OCI-LY1 (cell line): ENCODE measurements around the gene FLYWCH1.

Experiments
- H2AFZ ChIP-seq: fragments of 200-600 bp; sonication (generic), shearing (Covaris generic); 2 replicates; pipeline ENCODE4 v1.6.0; 2014; ENCODE audit warnings: antibody characterized with exemption, mild to moderate bottlenecking, low read length
- H3F3A ChIP-seq: fragments of 200-600 bp; sonication (generic), shearing (Covaris generic); 2 replicates; pipeline ENCODE4 v1.6.0; 2014; ENCODE audit warnings: mild to moderate bottlenecking, antibody characterized with exemption, low read length, moderate library complexity; ENCODE audit not compliant: insufficient read depth
- H3K27ac ChIP-seq: fragments of 200-600 bp; sonication (generic); 2 replicates; pipeline ENCODE4 v1.5.1; 2014; ENCODE audit warnings: low read length, mixed run types, mild to moderate bottlenecking, low read depth; ENCODE audit not compliant: poor library complexity, severe bottlenecking
- H3K27me3 ChIP-seq: fragments of 200-600 bp; sonication (generic); 2 replicates; pipeline ENCODE4 v1.6.0; 2014; ENCODE audit warnings: antibody characterized with exemption, mild to moderate bottlenecking, low read length, moderate library complexity; ENCODE audit not compliant: insufficient read depth
- H3K36me3 ChIP-seq: fragments of 200-600 bp; sonication (generic); 2 replicates; pipeline ENCODE4 v1.6.1; 2014; ENCODE audit warnings: mild to moderate bottlenecking, antibody characterized with exemption, low read length, moderate library complexity, mixed read lengths; ENCODE audit not compliant: insufficient read depth
- H3K4me1 ChIP-seq: fragments of 200-600 bp; sonication (generic); 2 replicates; pipeline ENCODE4 v1.5.1; 2014; ENCODE audit warnings: mild to moderate bottlenecking, low read length, moderate library complexity; ENCODE audit not compliant: insufficient read depth, severe bottlenecking
- H3K4me2 ChIP-seq: fragments of 200-600 bp; sonication (generic), shearing (Covaris generic); 2 replicates; pipeline ENCODE4 v1.6.1; 2014; ENCODE audit warnings: low read length
- H3K4me3 ChIP-seq: fragments of 200-600 bp; sonication (generic); 2 replicates; pipeline ENCODE4 v1.5.1; 2014; ENCODE audit warnings: low read length, low read depth, mild to moderate bottlenecking, mixed read lengths; ENCODE audit not compliant: poor library complexity, severe bottlenecking
- H3K79me2 ChIP-seq: fragments of 200-600 bp; shearing (Covaris generic); 2 replicates; pipeline ENCODE4 v1.6.1; 2016; ENCODE audit warnings: mixed run types, low read length, mixed read lengths; ENCODE audit not compliant: insufficient read depth
- H3K9ac ChIP-seq: fragments of 200-600 bp; sonication (generic), shearing (Covaris generic); 2 replicates; pipeline ENCODE4 v1.6.1; 2014; ENCODE audit warnings: mild to moderate bottlenecking, low read length, mixed read lengths
- H3K9me2 ChIP-seq: fragments of 200-600 bp; sonication (generic), shearing (Covaris generic); 2 replicates; pipeline ENCODE4 v1.6.1; 2014; ENCODE audit warnings: low read depth, mild to moderate bottlenecking, low read length, mixed read lengths
- H3K9me3 ChIP-seq: fragments of 200-600 bp; shearing (Covaris generic); 2 replicates; pipeline ENCODE4 v1.6.1; 2014; ENCODE audit warnings: low read length, mixed read lengths
- H4K20me1 ChIP-seq: fragments of 200-600 bp; sonication (generic), shearing (Covaris generic); 2 replicates; pipeline ENCODE4 v1.6.0; 2016; ENCODE audit warnings: mild to moderate bottlenecking, low read length; ENCODE audit not compliant: insufficient read depth
- EZH2 ChIP-seq: fragments of 200-600 bp; sonication (generic), shearing (Covaris generic); IDR thresholded peaks from 2 replicates; pipeline ENCODE4 v1.8.0; 2017; ENCODE audit warnings: borderline replicate concordance, mixed run types, mild to moderate bottlenecking, antibody characterized with exemption, low read length, moderate library complexity, mixed read lengths
- TF ChIP-seq, protein P1 (sequence below): fragments of 200-600 bp; sonication (generic), shearing (Covaris generic); IDR thresholded peaks from 2 replicates; pipeline ENCODE4 v1.5.1; 2017; ENCODE audit warnings: mild to moderate bottlenecking, antibody characterized with exemption, low read length, moderate library complexity, mixed read lengths

FLYWCH1 gene

DNA sequence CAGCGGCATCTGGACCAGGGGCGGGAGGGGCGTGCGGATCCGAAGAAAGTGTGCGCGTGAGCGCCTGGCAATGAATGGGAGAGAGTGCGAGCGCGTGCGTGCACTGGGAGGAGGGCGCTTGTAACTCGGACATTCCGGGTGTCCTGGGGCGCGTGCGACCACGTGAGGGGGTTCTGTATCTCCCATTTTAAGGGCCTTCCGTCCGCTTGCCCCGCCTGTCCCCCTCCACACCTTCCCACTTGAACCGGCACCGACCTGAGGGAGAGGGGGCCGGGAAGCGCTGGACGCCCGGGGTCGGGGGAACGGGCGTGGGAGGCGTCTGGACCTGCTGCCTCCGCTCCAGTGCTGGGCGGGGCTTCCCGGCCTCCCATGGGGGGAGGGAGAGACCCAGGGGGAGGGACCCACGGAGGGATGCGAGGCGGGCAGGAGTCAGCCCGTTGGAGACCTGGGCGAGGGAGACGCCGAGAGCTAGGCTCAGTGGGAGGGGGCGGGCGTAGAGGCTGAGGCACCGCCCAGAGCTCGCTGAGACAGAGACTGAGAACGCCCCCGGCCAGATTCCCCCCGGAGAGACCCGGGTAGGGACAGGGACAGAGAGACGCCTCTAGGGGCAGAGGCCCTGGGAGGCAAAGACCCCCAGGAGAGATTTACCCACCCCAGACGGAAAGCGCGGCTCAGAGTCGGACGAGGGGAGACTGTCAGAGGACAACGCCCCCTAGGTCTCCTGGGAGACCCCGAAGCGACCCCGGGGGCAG, 52.2 kb downstream of the FLYWCH1 start, which contains the start of gene KREMEN2:
Gene KREMEN2, plus strand, starts transcription at position 553 of the 752 bp plus-strand sequence. CDS start 246 bp downstream, outside the sequence.
- Histone ChIP-seq H3K27me3 (no peaks in the 10 kb centered on the region), H4K20me1 (no peaks in the 10 kb centered on the region), H3K4me3 (peak within 1 kb of the TSS; percentile 56), H3K9ac (peak within 1 kb of the TSS; percentile 39; the same call in 1 of the 2 replicates), H3F3A (no peaks in the 10 kb centered on the region), H3K4me2 (peak within 1 kb of the TSS; percentile 65), H3K9me2 (no peaks in the 10 kb centered on the region), H3K4me1 (peaks cover 47% of the 10 kb centered on the region), H3K36me3 (no peaks in the 10 kb centered on the region), H3K79me2 (no peaks in the 10 kb centered on the region), H3K9me3 (no peaks in the 10 kb centered on the region), H2AFZ (no peak within 1 kb of the TSS), H3K27ac (peak within 1 kb of the TSS; percentile 35)
- TF ChIP-seq EZH2, result no peak
- TF ChIP-seq, protein P1, sequence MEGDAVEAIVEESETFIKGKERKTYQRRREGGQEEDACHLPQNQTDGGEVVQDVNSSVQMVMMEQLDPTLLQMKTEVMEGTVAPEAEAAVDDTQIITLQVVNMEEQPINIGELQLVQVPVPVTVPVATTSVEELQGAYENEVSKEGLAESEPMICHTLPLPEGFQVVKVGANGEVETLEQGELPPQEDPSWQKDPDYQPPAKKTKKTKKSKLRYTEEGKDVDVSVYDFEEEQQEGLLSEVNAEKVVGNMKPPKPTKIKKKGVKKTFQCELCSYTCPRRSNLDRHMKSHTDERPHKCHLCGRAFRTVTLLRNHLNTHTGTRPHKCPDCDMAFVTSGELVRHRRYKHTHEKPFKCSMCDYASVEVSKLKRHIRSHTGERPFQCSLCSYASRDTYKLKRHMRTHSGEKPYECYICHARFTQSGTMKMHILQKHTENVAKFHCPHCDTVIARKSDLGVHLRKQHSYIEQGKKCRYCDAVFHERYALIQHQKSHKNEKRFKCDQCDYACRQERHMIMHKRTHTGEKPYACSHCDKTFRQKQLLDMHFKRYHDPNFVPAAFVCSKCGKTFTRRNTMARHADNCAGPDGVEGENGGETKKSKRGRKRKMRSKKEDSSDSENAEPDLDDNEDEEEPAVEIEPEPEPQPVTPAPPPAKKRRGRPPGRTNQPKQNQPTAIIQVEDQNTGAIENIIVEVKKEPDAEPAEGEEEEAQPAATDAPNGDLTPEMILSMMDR, result peak; percentile 17; the same call in 1 of the 2 replicates

DNA sequence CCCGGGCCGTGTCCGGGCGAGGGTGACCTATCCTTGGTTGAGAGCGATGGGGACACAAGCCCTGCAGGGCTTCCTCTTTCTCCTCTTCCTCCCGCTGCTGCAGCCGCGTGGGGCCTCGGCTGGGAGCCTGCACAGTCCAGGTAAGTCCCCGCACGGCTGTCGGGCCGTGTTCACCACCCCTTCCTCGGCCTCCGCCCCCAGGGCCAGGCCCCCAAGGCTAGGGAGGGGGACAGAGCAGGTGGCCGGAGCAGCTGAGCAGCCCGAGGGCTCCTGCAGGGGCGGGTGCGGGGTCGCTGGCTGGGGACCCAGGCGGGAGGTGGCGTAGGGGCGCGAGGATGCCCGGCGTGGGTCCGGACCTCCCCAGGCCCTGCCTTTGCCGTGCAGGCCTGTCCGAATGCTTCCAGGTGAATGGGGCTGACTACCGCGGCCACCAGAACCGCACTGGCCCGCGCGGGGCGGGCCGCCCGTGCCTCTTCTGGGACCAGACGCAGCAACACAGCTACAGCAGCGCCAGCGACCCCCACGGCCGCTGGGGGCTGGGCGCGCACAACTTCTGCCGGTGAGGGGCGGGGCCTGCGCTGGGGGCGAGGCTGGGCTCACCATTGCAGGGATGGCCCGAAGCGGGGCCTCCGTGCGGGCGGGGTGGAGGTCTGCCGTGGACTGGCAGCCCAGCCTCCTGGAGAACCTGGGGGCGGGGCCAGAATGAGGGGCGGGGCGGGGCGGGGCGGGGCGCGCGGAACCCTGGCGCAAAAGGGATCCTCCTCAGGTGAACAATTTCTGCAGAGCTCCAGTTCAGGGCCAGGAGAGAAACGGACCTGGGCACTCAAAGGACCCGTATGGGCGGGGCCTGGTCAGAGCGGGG, 53.0 kb downstream of the FLYWCH1 start:
- Histone ChIP-seq H3K36me3 (no peaks in the 10 kb centered on the region), H3K27me3 (no peaks in the 10 kb centered on the region), H3K9ac (peak overlapping the region; percentile 39; the same call in 1 of the 2 replicates), H2AFZ (no peak overlapping the region), H3K9me3 (no peaks in the 10 kb centered on the region), H3K79me2 (no peaks in the 10 kb centered on the region), H3K4me1 (peaks cover 47% of the 10 kb centered on the region), H4K20me1 (no peaks in the 10 kb centered on the region), H3K9me2 (no peaks in the 10 kb centered on the region), H3F3A (no peaks in the 10 kb centered on the region), H3K27ac (peak overlapping the region; percentile 35), H3K4me2 (peak overlapping the region; percentile 65), H3K4me3 (peak overlapping the region; percentile 56)
- TF ChIP-seq, protein P1, result no peak; the same call in 1 of the 2 replicates
- TF ChIP-seq EZH2, result no peak

DNA sequence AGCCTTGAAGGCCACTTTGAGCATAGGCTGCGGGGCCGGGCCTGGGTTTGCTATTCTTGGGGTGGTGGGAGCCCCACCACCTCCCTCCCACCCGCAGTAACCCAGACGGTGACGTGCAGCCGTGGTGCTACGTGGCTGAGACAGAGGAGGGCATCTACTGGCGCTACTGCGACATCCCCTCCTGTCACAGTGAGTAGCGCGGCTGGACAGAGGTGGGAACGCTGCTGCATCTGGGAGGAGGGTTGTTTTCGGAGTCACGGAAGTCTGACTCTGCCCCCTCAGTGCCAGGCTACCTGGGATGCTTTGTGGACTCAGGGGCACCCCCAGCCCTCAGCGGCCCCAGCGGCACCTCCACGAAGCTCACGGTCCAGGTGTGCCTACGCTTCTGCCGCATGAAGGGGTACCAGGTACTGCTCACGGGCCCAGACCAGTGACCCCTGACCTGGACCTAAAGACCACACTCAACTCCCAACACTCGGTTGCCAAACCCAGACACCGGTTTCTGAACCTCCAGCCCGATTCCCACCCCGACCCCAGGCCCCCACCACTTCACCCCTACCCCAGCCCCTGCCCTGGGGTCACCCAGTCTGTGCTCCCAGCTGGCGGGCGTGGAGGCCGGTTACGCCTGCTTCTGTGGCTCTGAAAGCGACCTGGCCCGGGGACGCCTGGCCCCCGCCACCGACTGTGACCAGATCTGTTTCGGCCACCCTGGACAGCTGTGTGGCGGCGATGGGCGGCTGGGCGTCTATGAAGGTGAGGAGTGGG, 54.5 kb downstream of the FLYWCH1 start:
- Histone ChIP-seq H3K27ac (no peak overlapping the region), H3F3A (no peaks in the 10 kb centered on the region), H3K4me1 (peaks cover 58% of the 10 kb centered on the region), H3K36me3 (peaks cover 7% of the 10 kb centered on the region; the same call in 1 of the 2 replicates), H4K20me1 (no peaks in the 10 kb centered on the region), H3K9me3 (no peaks in the 10 kb centered on the region), H3K79me2 (no peaks in the 10 kb centered on the region), H3K4me2 (peak overlapping the region; percentile 10; the same call in 1 of the 2 replicates), H3K27me3 (no peaks in the 10 kb centered on the region), H2AFZ (no peak overlapping the region), H3K9ac (no peak overlapping the region), H3K9me2 (no peaks in the 10 kb centered on the region), H3K4me3 (peak overlapping the region; percentile 23)
- TF ChIP-seq, protein P1, result no peak
- no peak for TF ChIP-seq EZH2
